GM21367 (cell line): ENCODE results near the gene ST7L.

Experiments used
- ATAC-seq: cut with Tn5 transposase; IDR thresholded peaks from one replicate; pipeline ENCODE4 v1.9.1; 2021; ENCODE audit not compliant: unreplicated experiment

Gene ST7L

DNA sequence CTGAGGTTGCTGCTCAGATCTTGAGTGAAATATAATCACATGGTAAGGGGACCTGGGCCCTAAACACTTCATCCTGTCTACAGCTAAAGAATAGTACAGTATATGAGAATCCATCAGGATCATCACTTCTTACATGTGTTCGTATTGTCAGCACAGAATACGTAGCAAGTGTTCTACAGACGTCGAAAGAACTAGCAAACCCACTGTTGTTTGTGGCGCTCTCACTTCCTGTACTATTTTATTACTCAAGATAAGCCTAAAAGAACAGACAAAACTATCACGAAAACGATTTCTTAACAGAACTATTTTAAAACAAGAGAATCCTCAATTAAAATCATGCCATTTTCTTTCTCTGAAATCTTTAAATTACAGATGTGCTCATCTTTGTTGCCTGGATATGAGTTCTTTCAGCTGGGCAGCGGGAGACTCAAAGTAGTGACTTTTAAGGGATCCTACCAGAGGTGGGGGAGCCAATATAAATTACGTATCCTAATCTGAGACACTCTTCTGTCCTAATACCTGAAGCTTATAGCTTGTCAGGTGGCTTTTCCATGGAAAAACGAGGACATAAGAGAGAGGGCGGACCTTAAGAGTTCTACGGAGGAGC is 724 bp downstream of the ST7L start:
- no peak for ATAC-seq

DNA sequence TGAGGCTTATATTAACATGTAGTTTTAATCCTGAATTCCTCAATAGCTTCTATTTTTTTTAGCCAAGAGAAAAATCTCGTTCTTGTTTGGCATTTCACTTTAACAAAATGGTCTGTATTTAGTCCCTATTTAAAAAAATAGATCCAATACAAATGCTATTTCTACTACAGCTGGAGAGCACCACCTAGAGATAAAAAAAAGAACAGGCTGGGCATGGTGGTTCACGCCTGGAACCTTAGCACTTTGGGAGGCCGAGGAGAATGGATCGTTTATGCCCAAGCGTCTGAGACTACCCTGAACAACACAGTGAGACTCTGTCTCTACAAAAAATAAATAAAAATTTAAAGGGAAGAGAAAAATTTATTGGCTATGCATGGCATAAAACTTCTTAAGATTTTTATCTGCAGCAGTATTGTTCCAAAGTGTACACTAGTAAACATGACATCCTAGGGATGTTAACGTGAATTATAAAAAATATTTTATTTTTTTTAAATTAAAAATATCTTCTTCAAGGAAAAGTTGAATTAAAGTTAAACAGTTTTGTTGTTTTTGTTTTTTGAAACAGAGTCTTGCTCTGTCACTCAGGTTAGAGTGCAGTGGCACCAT is 4.4 kb downstream of the ST7L start:
- no peak for ATAC-seq

DNA sequence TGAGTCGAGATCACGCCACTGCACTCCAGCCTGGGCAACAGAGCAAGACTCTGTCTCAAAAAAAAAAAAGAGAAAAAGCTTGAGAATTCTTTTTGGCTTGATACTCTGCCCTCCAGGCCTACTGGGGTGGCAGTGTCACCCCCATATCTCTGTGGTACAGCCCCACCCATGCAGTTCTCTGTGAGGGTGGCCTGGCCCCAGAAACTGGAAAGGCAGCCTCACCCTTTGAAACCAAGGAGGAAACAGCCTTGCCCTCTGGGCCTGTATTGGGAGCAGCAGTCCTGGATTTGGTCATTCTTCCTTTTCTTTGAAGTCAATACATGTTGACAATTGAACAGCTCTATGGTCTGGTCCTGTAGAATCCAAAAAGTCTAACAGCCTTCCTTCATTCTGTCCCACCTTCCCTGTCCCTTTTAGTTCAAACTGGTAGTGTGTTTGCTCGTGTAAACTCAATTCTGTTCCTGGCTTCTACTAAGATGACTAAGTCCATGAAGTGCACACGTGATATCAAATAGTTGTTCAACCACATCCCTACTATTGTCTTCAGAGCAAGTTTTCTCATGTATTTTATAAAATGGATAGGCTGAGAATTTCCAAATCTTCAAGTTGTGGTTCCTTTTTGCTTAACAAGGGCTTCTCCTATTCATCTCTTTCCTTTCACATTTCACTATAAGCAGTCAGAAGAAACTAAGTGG is 13.2 kb downstream of the ST7L start:
- ATAC-seq, result no peak

DNA sequence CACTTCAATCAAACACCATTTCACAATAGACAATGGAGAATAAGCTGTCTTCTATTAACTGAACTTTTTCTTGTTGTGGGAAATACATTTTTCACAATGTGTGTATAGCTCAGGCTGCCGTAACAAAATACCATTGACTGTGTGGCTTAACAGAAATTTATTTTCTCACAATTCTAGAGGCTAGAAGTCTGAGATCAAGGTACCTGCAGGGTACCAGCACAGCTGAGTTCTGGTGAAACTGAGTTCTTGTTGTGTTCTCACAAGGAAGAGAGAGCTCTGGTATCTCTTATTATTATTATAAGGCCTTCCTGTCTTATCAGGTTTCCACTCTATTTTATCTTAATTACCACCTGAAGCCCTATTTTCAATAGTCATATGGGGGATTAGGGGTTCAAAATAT is 15.4 kb downstream of the ST7L start:
- ATAC-seq, result no peak

DNA sequence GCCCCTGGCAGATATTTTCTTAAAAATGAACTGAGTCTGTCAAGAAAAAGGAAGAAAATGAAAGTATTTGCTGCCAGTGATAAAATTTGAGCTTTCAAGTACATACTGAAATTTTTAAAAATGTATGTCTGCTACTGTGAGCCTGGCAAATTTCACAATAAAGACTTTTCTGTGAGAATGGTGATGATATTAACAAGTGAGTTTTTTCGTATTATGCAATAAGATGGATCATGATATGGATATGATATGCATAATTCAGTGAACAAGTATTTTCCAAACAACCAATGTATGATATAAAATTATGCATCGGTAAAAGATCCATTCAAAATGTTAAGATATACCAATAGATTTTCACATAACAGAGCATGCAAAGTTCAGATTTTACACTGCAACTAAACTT is 15.9 kb downstream of the ST7L start:
- no peak for ATAC-seq

DNA sequence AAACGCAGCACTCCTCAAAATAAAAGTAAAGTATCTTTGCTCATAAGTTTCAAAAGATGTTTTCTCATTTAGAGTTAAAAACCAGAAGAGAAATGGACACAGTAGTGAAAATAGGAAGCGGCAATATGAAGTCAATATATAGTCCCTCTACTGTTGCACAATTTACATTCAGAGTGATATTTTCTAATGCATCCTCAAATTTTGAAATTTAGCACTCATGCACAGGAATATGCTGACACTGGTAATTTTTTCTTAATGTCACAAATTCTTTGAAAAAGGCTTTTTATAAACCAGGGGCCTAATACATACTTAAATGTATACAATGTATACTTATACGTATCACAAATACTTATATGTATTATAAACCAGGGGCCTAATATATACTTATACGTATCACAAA is 19.5 kb downstream of the ST7L start:
- ATAC-seq, result no peak

DNA sequence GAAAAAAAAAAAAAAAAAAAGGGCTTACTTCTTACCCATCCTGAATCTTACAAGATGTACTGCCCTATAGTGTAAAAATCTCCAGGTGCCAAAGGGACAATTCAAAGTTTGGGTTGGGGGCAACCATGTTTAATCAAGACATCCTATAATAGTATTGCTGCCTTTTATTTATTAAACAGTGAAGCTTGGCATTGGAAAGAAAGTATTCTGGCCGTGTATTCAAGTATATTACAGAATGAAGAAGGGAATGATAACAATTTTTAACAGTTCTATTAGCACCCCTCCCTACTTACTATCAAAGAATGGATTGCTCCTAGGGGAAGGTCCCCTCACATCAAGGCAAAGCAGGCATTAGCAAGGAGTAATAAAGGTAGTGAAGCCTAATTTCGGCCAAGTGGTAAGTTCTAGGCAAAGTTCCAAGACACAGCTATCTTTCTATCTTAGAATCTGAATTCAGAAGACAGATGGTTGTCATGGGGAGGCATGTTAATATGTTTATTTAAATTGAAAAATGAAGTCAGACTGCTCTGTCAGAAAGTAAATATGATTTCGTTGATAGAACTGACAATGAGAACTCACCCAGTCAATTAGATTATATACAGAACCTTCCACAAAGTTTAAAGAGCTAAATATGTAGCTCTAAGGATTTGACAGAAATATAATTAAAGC is 24.6 kb downstream of the ST7L start:
- ATAC-seq, result no peak

DNA sequence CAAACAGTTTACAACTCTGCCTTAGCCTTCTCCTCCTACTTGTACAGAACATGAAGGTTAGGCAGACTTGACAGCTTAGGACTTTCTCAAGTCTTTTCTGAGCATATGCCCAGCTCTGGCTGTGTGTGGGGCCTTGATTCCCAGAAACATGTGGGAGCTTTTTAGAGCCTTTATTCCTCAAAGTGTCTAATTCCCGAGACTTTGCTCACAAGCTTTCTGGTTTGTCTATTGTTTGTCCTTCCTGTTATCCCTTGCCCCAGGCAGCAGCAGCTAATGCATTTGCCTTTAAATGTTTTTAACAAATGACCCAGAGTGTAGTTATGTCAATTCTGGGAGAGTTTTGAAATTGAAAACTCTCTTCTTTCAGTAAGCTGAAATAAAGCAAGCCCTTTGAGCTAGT is 29.2 kb downstream of the ST7L start:
- no peak for ATAC-seq

DNA sequence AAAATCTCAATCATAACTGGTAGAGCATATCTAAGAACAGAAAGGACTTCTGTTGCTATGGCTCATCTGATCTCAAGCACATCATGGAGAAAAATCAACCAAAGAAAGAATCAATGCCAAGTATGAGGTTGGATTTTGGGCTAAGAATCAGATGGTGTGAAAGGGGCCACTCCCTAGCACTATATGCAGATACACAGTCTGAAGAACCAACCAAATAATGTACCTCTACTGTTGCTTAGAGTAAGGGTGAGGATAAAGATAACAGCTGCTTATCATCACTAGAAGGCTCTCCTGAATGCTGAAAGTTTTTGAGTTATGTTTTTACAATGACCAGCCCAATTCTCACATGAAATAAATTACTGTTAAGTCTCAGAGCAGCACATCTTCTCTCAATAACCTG is 35.6 kb downstream of the ST7L start:
- ATAC-seq, result no peak

DNA sequence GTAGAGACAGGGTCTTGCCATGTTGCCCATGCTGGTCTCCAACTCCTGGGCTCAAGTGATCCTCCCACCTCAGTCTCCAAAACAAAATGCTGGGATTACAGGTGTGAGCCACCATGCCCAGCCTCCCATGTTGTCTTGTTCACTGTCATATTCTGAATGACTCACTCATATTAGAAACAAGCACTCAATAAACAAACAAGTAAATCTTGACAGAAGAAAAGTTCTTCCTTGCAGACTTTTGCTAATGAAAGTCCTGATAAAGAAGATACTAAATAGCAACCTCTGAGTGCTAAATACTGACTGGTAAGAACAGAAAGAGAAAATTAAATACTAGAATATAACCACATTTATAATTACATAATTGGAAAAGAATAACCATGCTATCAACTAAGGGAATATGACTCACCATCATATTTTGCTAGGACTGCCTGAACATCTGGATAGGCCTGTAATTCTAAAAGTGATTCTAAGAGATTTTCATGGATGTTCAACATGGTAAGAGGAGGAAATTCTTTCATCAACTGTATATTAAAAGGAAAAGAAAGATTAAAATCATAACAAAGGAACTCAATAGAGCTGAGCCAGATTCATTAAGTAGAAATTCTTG is 37.3 kb downstream of the ST7L start:
- ATAC-seq, result no peak

DNA sequence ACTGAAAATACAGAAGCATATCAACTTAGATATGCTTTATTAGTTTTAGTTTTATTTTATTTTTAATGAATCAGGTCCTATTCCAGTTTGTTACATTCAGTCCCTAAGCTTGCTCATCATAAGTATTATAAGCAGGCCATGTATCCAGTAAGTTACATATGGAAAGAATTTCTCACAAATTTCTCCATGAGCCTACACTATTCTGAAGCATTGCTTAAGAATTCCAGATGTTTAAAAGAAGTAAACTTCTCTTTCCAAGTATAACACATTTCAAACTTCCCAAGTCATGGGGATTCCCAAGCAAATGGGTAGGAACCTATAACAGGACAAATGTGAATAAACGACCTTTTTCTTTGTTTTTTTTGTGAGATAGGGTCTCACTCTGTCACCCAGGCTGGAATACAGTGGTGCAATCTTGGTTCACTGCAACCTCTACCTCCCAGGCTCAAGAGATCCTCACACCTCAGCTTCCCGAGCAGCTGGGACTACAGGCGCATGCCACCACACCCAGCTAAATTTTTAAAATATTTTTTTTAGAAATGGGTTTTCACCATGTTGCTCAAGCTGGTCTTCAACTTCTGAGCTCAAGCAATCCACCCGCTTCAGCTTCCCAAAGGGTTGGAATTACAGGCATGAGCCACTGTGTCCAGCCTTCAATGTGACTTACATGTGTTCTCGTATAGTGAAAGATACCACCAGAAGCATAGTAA is 39.0 kb downstream of the ST7L start:
- ATAC-seq, result no peak

DNA sequence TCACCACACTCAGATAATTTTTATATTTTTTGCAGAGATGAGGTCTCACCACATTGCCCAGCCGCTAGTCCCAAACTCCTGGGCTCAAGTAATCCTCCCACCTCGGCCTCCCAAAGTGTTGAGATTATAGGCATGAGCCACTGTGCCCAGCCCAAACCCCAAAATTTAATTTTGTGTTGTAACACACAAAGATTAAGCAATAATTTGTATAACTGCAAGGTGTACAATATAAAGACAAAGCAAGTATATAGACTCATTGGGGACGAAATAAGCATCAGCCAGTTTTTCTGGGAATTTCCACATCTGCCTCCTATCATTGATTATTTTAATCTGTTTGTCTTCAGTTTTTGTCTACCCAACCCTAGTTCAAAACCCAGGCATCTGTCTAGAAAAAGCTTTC is 42.7 kb downstream of the ST7L start:
- ATAC-seq, result no peak

DNA sequence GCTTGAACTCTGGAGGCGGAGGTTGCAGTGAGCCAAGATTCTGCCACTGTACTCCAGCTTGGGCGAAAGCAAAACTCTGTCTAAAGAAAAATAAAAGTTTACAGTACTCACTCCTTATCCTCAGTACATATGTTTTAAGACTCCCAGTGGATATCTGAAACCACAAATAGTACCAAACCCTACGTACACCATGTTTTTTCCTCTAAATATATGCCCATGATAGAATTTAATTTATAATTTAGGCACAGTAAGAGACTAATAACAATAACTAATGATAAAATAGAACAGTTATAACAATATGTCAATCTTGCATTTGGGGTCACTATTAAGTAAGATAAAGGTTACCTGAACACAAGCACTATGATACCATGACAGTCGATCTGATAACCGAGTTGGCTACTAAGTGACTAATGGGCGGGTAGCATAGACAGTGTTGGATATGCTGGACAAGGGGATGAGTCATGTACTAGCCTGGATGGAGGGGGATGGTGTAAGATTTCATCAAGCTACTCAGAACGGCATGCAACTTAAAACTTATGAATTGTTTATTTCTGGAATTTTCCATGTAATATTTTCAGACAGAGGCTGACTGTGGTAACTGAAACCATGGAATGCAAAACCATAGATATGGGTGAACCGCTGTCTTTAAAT is 43.7 kb downstream of the ST7L start:
- ATAC-seq, result no peak

DNA sequence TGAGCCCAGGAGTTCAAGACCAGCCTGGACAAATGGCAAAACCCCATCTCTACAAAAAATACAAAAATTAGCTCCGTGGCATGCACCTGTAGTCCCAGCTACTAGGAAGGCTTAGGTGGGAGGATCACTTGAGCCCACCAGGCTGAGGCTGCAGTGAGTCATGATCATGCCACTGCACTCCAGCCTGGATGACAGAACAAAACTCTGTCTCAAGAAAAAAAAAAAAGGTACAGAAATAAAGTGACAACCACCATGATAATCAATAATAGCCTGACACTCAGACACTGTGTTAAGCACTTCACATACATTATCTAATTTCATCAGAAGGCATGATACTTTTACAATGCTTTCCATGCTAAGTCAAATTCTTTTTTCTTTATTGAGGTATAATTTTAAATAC is 53.1 kb downstream of the ST7L start:
- ATAC-seq, result no peak

DNA sequence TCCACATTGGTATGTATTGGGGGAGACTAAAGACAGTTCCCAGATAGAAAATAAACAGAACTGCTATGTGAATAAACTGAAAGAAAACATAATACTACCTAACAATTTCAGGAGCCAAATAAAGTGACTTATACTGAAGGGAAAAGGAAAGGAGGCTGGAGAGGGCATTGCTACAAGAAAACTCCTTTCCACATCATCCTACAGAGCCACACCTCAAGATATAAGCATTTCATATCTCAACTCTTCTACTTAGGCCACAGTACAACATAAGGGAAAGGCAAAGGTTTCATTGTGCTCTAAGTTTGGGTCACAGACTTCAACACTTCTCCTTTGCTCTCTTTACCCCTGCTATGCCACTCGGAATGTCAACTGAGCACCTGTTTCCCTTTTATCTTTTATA is 54.9 kb downstream of the ST7L start:
- no peak for ATAC-seq

DNA sequence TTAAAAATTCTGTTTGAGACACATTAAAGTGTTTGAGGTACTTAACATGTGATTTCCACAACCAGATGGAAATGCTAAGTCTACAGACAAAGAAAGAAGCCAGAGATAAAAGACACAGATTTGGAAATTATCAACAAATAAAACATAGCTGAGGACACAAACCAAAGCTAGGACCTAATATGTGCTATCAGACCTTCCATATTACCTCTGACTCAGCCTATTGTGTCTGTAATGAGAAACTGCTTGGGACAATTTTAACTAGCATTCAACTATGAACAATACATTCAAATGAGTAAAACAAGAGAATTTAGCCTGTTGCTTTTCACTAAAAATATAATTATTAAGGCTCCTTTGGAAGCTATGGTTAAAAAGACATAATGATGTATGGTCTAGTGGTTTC is 55.6 kb downstream of the ST7L start:
- no peak for ATAC-seq

DNA sequence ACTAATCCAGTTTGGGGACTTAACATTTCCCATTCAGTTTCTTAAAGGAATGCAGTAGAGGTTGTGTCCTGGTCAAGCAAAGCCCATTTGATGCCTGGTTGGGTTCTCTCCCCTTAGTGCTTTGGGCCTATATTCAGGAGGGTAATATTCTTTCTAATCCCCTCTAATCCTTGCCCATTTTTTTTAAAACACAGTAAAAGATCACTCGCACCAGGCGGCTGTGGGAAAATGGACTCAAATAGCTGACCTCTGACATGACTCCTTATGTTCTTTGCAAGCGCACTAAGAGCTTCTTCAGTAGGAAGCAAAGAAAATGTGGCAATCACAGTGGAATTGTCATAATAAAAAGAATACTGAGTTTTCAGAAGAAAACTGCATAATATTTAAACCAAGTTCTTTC is 60.3 kb downstream of the ST7L start:
- ATAC-seq, result no peak

DNA sequence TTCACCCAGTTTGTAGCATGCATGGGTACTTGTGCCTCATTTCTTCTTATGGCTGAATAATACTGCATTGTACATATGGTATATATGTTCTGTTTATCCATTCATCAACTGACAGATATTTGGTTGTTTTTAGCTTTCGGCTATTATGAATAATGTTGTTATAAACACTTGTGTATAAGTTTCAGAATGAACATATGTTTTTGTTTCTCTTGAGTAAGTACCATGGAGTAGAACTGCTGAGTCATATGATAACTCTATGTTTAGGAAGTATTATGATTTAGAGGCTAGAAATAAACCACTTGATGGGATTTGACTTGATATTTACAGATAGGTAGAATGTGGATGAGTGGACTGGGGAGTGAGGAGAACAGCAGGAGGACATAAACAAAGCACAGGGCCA is 61.6 kb downstream of the ST7L start:
- ATAC-seq, result no peak

DNA sequence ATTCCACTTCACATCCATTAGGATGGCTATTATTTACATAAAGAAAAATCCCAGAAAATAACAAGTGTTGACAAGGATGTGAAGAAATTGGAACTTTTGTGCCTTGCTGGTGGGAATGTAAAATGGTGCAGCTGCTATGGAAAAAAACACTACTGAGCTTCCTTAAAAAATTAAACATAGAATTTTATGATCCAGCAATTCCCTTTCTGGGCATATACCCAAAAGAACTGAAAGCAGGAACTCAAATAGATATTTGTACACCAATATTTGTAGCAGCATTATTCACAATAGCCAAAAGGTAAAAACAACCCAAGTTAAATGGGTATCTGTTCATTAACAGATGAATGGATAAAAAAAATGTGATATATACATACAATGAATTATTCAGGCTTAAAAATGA is 64.5 kb downstream of the ST7L start:
- no peak for ATAC-seq

DNA sequence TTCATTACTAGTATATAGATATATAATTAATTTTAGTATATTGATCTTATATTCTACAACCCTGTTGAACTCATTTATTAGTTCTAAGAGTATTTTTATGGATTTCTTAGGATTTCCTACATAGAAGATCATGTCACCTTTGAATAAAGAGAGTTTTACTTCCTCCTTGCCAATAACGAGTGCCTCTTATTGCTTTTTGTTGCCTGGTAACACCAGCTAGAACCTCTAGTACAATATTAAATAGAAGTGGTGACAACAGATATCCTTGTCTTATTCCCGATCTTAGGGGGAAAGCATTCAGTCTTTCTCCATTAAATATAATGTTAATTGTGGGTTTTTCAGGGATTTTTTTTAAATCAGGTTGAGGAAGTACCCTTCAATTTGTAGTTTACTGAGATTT is 69.4 kb downstream of the ST7L start:
- no peak for ATAC-seq

DNA sequence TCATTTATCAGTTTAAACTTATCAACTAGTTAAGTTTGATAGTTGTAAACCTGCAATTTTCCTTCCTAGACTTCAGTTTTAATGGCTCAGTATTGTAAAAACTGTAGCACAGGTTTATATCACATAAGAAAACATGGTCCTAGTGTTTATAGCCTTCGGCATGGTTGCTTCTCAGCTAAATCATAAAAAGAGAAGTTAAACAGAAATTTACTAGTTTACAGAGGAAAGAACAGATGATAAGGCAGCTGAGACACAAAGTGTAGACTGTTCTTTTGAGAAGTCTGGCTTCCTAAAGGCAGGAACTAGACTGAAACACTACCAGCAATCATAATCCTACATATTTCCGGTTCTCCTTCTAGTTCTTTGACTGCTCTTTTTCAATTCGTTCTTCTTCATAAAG is 70.4 kb downstream of the ST7L start:
- no peak for ATAC-seq
